ENCODE results near the gene HSBP1L1. TPM values are rescaled to one million over a fixed set of nuclear protein-coding genes. Genes with fewer than 3 reads are reported as not detected.

The HSBP1L1 gene
- total RNA-seq, 1 experiment from 2014 or later, result 56.8 TPM

- CTCF ChIA-PET, result no interaction called here
- Histone ChIP-seq H3K9me3 (ENCODE audit: low read length) (no peaks in the 10 kb centered on the region), H4K20me1 (ENCODE audit: low read length) (no peaks in the 10 kb centered on the region), H3K9ac (ENCODE audit: low read length) (no peak overlapping the region), H3K4me1 (ENCODE audit: insufficient read depth, low read length) (peaks cover 2% of the 10 kb centered on the region; the same call in 1 of the 2 replicates), H3F3A (ENCODE audit: low read length, unreplicated experiment) (no peaks in the 10 kb centered on the region), H3K36me3 (ENCODE audit: low read depth, low read length) (peaks cover 35% of the 10 kb centered on the region), H2AFZ (ENCODE audit: low read length) (no peak overlapping the region), H3K4me2 (ENCODE audit: low read length) (no peak overlapping the region), H3K4me3 (ENCODE audit: low read length) (no peak overlapping the region), H3K79me2 (ENCODE audit: low read length) (peaks cover 36% of the 10 kb centered on the region), H3K9me2 (replicated peaks; ENCODE audit: low read length) (no peaks in the 10 kb centered on the region), H3K27me3 (ENCODE audit: low read length) (no peaks in the 10 kb centered on the region), H3K27ac (ENCODE audit: low read length) (no peak overlapping the region)
- POLR2A ChIA-PET (ENCODE audit: unreplicated experiment), result no interaction called here
- DNase-seq (no peak), ATAC-seq (no peak)
- intact Hi-C loops (cut with micrococcal nuclease), result no loop called here
- no peak for TF ChIP-seq CTCF (conservative IDR thresholded peaks at IDR 0.05; ENCODE audit: low read depth, low read length)
- no peak for TF ChIP-seq EZH2 (IDR thresholded peaks at IDR 0.05; ENCODE audit: low read length, unreplicated experiment)
- TF ChIP-seq EZH2phosphoT487 (IDR thresholded peaks at IDR 0.05; ENCODE audit: borderline replicate concordance, low read length), result no peak
- no TSS peak for BruUV-seq (replicated peaks)
These were observed 6.1 kb downstream of the HSBP1L1 start for GRCh38 chr18:79970419-79971133.

GRCh38 chr18:79971211-79971952, 6.9 kb downstream of the HSBP1L1 start:
- no peak for ATAC-seq
- H3K9me2 ChIP-seq (replicated peaks; ENCODE audit: low read length), result no peaks in the 10 kb centered on the region
- no peak for DNase-seq
- H3K27me3 ChIP-seq (ENCODE audit: low read length), result no peaks in the 10 kb centered on the region
- H2AFZ ChIP-seq (ENCODE audit: low read length), result no peak overlapping the region
- H3K9ac ChIP-seq (ENCODE audit: low read length), result no peak overlapping the region
- H3F3A ChIP-seq (ENCODE audit: low read length, unreplicated experiment), result no peaks in the 10 kb centered on the region
- H3K4me2 ChIP-seq (ENCODE audit: low read length), result no peak overlapping the region
- H3K36me3 ChIP-seq (ENCODE audit: low read depth, low read length), result peaks cover 41% of the 10 kb centered on the region
- peaks cover 37% of the 10 kb centered on the region for H3K79me2 ChIP-seq (ENCODE audit: low read length)
- intact Hi-C loops (cut with micrococcal nuclease), result no loop called here
- POLR2A ChIA-PET (ENCODE audit: unreplicated experiment), result no interaction called here
- H3K4me3 ChIP-seq (ENCODE audit: low read length), result no peak overlapping the region
- no peaks in the 10 kb centered on the region for H3K9me3 ChIP-seq (ENCODE audit: low read length)
- CTCF ChIA-PET, result no interaction called here
- no peaks in the 10 kb centered on the region for H4K20me1 ChIP-seq (ENCODE audit: low read length)
- no peak overlapping the region for H3K27ac ChIP-seq (ENCODE audit: low read length)
- no peaks in the 10 kb centered on the region for H3K4me1 ChIP-seq (ENCODE audit: insufficient read depth, low read length)
- TF ChIP-seq EZH2phosphoT487 (IDR thresholded peaks at IDR 0.05; ENCODE audit: borderline replicate concordance, low read length) (no peak), CTCF (conservative IDR thresholded peaks at IDR 0.05; ENCODE audit: low read depth, low read length) (no peak), EZH2 (IDR thresholded peaks at IDR 0.05; ENCODE audit: low read length, unreplicated experiment) (no peak)
- BruUV-seq (replicated peaks), result TSS peak; percentile 8

- H3K36me3 ChIP-seq (ENCODE audit: low read depth, low read length), result peaks cover 43% of the 10 kb centered on the region
- BruUV-seq (replicated peaks), result no TSS peak
These were observed 7.5 kb downstream of the HSBP1L1 start for GRCh38 chr18:79971986-79972385.

More at GRCh38 chr18:79971986-79972385, 7.5 kb downstream of the HSBP1L1 start:
- H3K9ac ChIP-seq (ENCODE audit: low read length), result no peak overlapping the region
- intact Hi-C loops (cut with micrococcal nuclease), result no loop called here
- peaks cover 39% of the 10 kb centered on the region for H3K79me2 ChIP-seq (ENCODE audit: low read length)
- no peaks in the 10 kb centered on the region for H3F3A ChIP-seq (ENCODE audit: low read length, unreplicated experiment)
- no peaks in the 10 kb centered on the region for H3K27me3 ChIP-seq (ENCODE audit: low read length)
- H4K20me1 ChIP-seq (ENCODE audit: low read length), result no peaks in the 10 kb centered on the region
- no peaks in the 10 kb centered on the region for H3K9me3 ChIP-seq (ENCODE audit: low read length)
- no peak overlapping the region for H2AFZ ChIP-seq (ENCODE audit: low read length)
- no peak for DNase-seq
- H3K9me2 ChIP-seq (replicated peaks; ENCODE audit: low read length), result no peaks in the 10 kb centered on the region
- no peaks in the 10 kb centered on the region for H3K4me1 ChIP-seq (ENCODE audit: insufficient read depth, low read length)
- H3K4me3 ChIP-seq (ENCODE audit: low read length), result no peak overlapping the region
- POLR2A ChIA-PET (ENCODE audit: unreplicated experiment), result no interaction called here
- H3K4me2 ChIP-seq (ENCODE audit: low read length), result no peak overlapping the region
- no peak overlapping the region for H3K27ac ChIP-seq (ENCODE audit: low read length)
- CTCF ChIA-PET, result no interaction called here
- ATAC-seq, result no peak
- no peak for TF ChIP-seq EZH2 (IDR thresholded peaks at IDR 0.05; ENCODE audit: low read length, unreplicated experiment)
- no peak for TF ChIP-seq CTCF (conservative IDR thresholded peaks at IDR 0.05; ENCODE audit: low read depth, low read length)
- TF ChIP-seq EZH2phosphoT487 (IDR thresholded peaks at IDR 0.05; ENCODE audit: borderline replicate concordance, low read length), result no peak

All from PC-3 (cell line).